ENCODE measurements around the gene CERCAM. TPM values are rescaled to one million over a fixed set of nuclear protein-coding genes. Genes with fewer than 3 reads are reported as not detected.

Gene CERCAM
- total RNA-seq, 1 donor from 2014 or later: not detected

DNA sequence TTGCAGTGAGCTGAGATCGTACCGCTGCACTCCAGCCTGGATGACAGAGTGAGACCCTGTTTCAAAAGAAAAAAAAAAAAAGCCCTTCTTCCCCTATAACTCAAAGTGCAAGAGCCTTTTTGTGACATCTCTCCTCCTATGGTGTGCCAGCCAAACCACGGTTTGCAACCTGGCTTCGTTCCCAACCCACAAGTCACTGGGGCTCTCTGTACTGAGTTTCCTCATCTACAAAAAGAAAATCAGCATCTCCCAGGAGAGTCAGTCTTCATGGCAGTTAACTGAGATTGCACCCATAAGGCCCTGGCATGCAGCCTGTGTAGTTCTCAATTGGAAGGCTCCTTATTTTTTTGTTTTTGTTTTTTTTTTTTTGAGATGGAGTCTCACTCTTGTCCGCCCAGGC, 49.9 kb downstream of the CERCAM start:
- Histone ChIP-seq H3K79me2 (ENCODE audit: low read depth) (no peaks in the 10 kb centered on the region), H3F3A (ENCODE audit: low read depth) (no peaks in the 10 kb centered on the region), H3K27me3 (no peaks in the 10 kb centered on the region), H3K4me3 (no peak overlapping the region), H2AFZ (replicated peaks) (no peak overlapping the region), H3K4me1 (no peaks in the 10 kb centered on the region), H4K20me1 (ENCODE audit: low read depth) (no peaks in the 10 kb centered on the region), H3K27ac (no peak overlapping the region), H3K9ac (no peak overlapping the region), H3K9me3 (ENCODE audit: low read depth) (no peaks in the 10 kb centered on the region), H3K4me2 (no peak overlapping the region), H3K36me3 (no peaks in the 10 kb centered on the region)
- Mint-ChIP-seq H3K4me3 (no peak overlapping the region), H3K9me3 (no peaks in the 10 kb centered on the region), H3K36me3 (peaks cover 28% of the 10 kb centered on the region), H3K4me1 (no peaks in the 10 kb centered on the region), H3K27ac (peak overlapping the region; percentile 59), H3K27me3 (ENCODE audit: insufficient read depth, low read depth) (peaks cover 4% of the 10 kb centered on the region)
- TF ChIP-seq, protein P1, sequence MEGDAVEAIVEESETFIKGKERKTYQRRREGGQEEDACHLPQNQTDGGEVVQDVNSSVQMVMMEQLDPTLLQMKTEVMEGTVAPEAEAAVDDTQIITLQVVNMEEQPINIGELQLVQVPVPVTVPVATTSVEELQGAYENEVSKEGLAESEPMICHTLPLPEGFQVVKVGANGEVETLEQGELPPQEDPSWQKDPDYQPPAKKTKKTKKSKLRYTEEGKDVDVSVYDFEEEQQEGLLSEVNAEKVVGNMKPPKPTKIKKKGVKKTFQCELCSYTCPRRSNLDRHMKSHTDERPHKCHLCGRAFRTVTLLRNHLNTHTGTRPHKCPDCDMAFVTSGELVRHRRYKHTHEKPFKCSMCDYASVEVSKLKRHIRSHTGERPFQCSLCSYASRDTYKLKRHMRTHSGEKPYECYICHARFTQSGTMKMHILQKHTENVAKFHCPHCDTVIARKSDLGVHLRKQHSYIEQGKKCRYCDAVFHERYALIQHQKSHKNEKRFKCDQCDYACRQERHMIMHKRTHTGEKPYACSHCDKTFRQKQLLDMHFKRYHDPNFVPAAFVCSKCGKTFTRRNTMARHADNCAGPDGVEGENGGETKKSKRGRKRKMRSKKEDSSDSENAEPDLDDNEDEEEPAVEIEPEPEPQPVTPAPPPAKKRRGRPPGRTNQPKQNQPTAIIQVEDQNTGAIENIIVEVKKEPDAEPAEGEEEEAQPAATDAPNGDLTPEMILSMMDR (IDR thresholded peaks at IDR 0.05): no peak
- no peak for TF ChIP-seq EZH2 (IDR thresholded peaks at IDR 0.05)
- no peak for TF ChIP-seq EZH2phosphoT487 (IDR thresholded peaks at IDR 0.05)
- DNase-seq (ENCODE audit: low spot score): no peak

DNA sequence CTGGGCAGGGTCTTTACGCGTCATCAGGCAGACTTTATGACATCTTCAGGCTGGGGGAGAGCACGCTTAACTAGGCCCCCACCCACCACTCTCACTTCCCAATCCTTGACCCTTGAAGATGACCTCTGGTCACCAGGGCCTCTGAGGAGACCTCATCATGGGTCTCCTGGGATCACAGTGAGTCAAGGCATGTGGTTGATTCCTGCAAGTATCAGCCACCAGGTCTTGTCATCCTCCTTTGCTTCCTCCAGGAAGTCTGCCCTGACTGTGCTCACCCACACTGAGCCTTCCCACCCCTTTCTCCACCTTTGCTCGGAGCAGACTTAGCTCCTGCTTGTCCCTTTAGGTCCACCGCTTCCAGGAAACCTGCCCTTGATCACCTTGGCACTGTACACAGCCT, 52.4 kb downstream of the CERCAM start:
- TF ChIP-seq EZH2 (IDR thresholded peaks at IDR 0.05): no peak
- no peak for TF ChIP-seq EZH2phosphoT487 (IDR thresholded peaks at IDR 0.05)
- TF ChIP-seq, protein P1 (IDR thresholded peaks at IDR 0.05): no peak
- H3K36me3 Mint-ChIP-seq: peaks cover 27% of the 10 kb centered on the region
- Histone ChIP-seq H4K20me1 (ENCODE audit: low read depth) (no peaks in the 10 kb centered on the region), H3F3A (ENCODE audit: low read depth) (no peaks in the 10 kb centered on the region), H3K4me1 (no peaks in the 10 kb centered on the region), H2AFZ (replicated peaks) (no peak overlapping the region), H3K9ac (no peak overlapping the region), H3K9me3 (ENCODE audit: low read depth) (no peaks in the 10 kb centered on the region), H3K36me3 (no peaks in the 10 kb centered on the region), H3K27me3 (no peaks in the 10 kb centered on the region), H3K27ac (no peak overlapping the region), H3K4me2 (no peak overlapping the region), H3K4me3 (no peak overlapping the region), H3K79me2 (ENCODE audit: low read depth) (no peaks in the 10 kb centered on the region)
- no peaks in the 10 kb centered on the region for H3K9me3 Mint-ChIP-seq
- H3K4me1 Mint-ChIP-seq: no peaks in the 10 kb centered on the region
- peaks cover 4% of the 10 kb centered on the region for H3K27me3 Mint-ChIP-seq (ENCODE audit: insufficient read depth, low read depth)
- no peak overlapping the region for H3K27ac Mint-ChIP-seq
- H3K4me3 Mint-ChIP-seq: no peak overlapping the region
- no peak for DNase-seq (ENCODE audit: low spot score)

DNA sequence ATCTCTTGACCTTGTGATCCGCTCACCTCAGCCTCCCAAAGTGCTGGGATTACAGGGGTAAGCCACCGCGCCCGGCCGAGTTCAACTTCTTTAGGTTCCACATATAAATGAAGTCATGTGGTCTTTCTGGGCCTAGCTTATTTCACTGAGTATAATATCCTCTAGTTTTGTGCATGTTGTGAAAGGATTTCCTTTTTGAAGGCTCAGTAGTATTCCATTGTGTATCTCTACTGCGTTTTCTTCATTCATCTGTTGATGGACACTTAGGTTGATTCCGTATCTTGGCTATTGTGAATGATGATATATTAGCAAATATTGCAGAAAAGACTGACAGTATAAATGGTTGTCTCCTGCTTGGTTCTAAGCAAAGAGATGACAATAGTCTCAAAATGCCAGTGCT, 55.2 kb downstream of the CERCAM start:
- Mint-ChIP-seq H3K4me1 (no peaks in the 10 kb centered on the region), H3K27me3 (ENCODE audit: insufficient read depth, low read depth) (peaks cover 8% of the 10 kb centered on the region), H3K9me3 (no peaks in the 10 kb centered on the region), H3K27ac (no peak overlapping the region), H3K4me3 (no peak overlapping the region), H3K36me3 (peaks cover 28% of the 10 kb centered on the region)
- H3K9ac ChIP-seq: no peak overlapping the region
- no peaks in the 10 kb centered on the region for H3K9me3 ChIP-seq (ENCODE audit: low read depth)
- H4K20me1 ChIP-seq (ENCODE audit: low read depth): no peaks in the 10 kb centered on the region
- H3K27ac ChIP-seq: no peak overlapping the region
- no peaks in the 10 kb centered on the region for H3K36me3 ChIP-seq
- H3K4me1 ChIP-seq: no peaks in the 10 kb centered on the region
- H3K4me3 ChIP-seq: no peak overlapping the region
- no peaks in the 10 kb centered on the region for H3F3A ChIP-seq (ENCODE audit: low read depth)
- no peak overlapping the region for H3K4me2 ChIP-seq
- H2AFZ ChIP-seq (replicated peaks): no peak overlapping the region
- H3K79me2 ChIP-seq (ENCODE audit: low read depth): no peaks in the 10 kb centered on the region
- TF ChIP-seq EZH2phosphoT487 (IDR thresholded peaks at IDR 0.05): no peak
- TF ChIP-seq, protein P1 (IDR thresholded peaks at IDR 0.05): no peak
- no peak for TF ChIP-seq EZH2 (IDR thresholded peaks at IDR 0.05)
- DNase-seq (ENCODE audit: low spot score): no peak
- no peaks in the 10 kb centered on the region for H3K27me3 ChIP-seq
